ENCODE data around the gene DCC.

Gene DCC

GRCh38 chr18:52370841-52371240 lies 30.8 kb downstream of the DCC start:
- CTCF ChIA-PET, result no interaction called here
- Histone ChIP-seq H3K36me3 (ENCODE audit: control insufficient read depth in 4 of 4, insufficient read depth in 4 of 4, low read length in 3 of 4) (no peaks in the 10 kb centered on the region), H3K4me3 (ENCODE audit: control insufficient read depth in 1 of 7, extremely low read depth in 1 of 7, insufficient read depth in 4 of 7, low read depth in 2 of 7, low read length in 6 of 7) (no peak overlapping the region), H3K27ac (ENCODE audit: insufficient read depth in 1 of 2, low read depth in 1 of 2, low read length in 2 of 2, poor library complexity in 1 of 2, severe bottlenecking in 2 of 2) (no peak overlapping the region), H3K27me3 (replicated peaks in 2 of 5; ENCODE audit: control insufficient read depth in 4 of 5, insufficient read depth in 5 of 5, low read length in 4 of 5) (no peaks in the 10 kb centered on the region), H3K4me1 (ENCODE audit: control extremely low read depth in 1 of 4, control insufficient read depth in 4 of 4, insufficient read depth in 4 of 4, low read length in 3 of 4) (no peaks in the 10 kb centered on the region), H3K9me3 (ENCODE audit: control extremely low read depth in 1 of 5, control insufficient read depth in 4 of 5, insufficient read depth in 2 of 5, low read depth in 1 of 5, low read length in 4 of 5) (peaks cover 0 to 2% (median 0%) of the 10 kb centered on the region in 5 experiments)
- 100% methylated on average over 2 of the region's 2 CpGs for WGBS (ENCODE audit: insufficient coverage)
- no peak for DNase-seq
- POLR2A ChIA-PET, result no interaction called here

GRCh38 chr18:52376104-52376503 lies 36.1 kb downstream of the DCC start:
- Histone ChIP-seq H3K4me3 (ENCODE audit: control insufficient read depth in 1 of 7, extremely low read depth in 1 of 7, insufficient read depth in 4 of 7, low read depth in 2 of 7, low read length in 6 of 7) (no peak overlapping the region), H3K27ac (ENCODE audit: insufficient read depth in 1 of 2, low read depth in 1 of 2, low read length in 2 of 2, poor library complexity in 1 of 2, severe bottlenecking in 2 of 2) (no peak overlapping the region), H3K4me1 (ENCODE audit: control extremely low read depth in 1 of 4, control insufficient read depth in 4 of 4, insufficient read depth in 4 of 4, low read length in 3 of 4) (no peaks in the 10 kb centered on the region), H3K27me3 (replicated peaks in 2 of 5; ENCODE audit: control insufficient read depth in 4 of 5, insufficient read depth in 5 of 5, low read length in 4 of 5) (no peaks in the 10 kb centered on the region), H3K9me3 (ENCODE audit: control extremely low read depth in 1 of 5, control insufficient read depth in 4 of 5, insufficient read depth in 2 of 5, low read depth in 1 of 5, low read length in 4 of 5) (peaks cover 0 to 2% (median 0%) of the 10 kb centered on the region in 5 experiments), H3K36me3 (ENCODE audit: control insufficient read depth in 4 of 4, insufficient read depth in 4 of 4, low read length in 3 of 4) (no peaks in the 10 kb centered on the region)
- CTCF ChIA-PET, result no interaction called here
- DNase-seq, result no peak
- WGBS (ENCODE audit: insufficient coverage), result no CpG with 5 or more reads among the region's 1 CpG
- POLR2A ChIA-PET, result no interaction called here

- Histone ChIP-seq H3K27me3 (replicated peaks in 2 of 5; ENCODE audit: control insufficient read depth in 4 of 5, insufficient read depth in 5 of 5, low read length in 4 of 5) (no peaks in the 10 kb centered on the region), H3K4me3 (ENCODE audit: control insufficient read depth in 1 of 7, extremely low read depth in 1 of 7, insufficient read depth in 4 of 7, low read depth in 2 of 7, low read length in 6 of 7) (no peak overlapping the region), H3K27ac (ENCODE audit: insufficient read depth in 1 of 2, low read depth in 1 of 2, low read length in 2 of 2, poor library complexity in 1 of 2, severe bottlenecking in 2 of 2) (no peak overlapping the region), H3K9me3 (ENCODE audit: control extremely low read depth in 1 of 5, control insufficient read depth in 4 of 5, insufficient read depth in 2 of 5, low read depth in 1 of 5, low read length in 4 of 5) (peaks cover 0 to 2% (median 0%) of the 10 kb centered on the region in 5 experiments), H3K36me3 (ENCODE audit: control insufficient read depth in 4 of 4, insufficient read depth in 4 of 4, low read length in 3 of 4) (no peaks in the 10 kb centered on the region), H3K4me1 (ENCODE audit: control extremely low read depth in 1 of 4, control insufficient read depth in 4 of 4, insufficient read depth in 4 of 4, low read length in 3 of 4) (no peaks in the 10 kb centered on the region)
- CTCF ChIA-PET, result no interaction called here
- DNase-seq, result no peak
- POLR2A ChIA-PET, result no interaction called here
Observed at GRCh38 chr18:52377094-52377493, 37.1 kb downstream of the DCC start.

- CTCF ChIA-PET, result no interaction called here
Observed at GRCh38 chr18:52386306-52386705, 46.3 kb downstream of the DCC start.

GRCh38 chr18:52387175-52387574 lies 47.2 kb downstream of the DCC start:
- Histone ChIP-seq H3K4me1 (ENCODE audit: control extremely low read depth in 1 of 4, control insufficient read depth in 4 of 4, insufficient read depth in 4 of 4, low read length in 3 of 4) (no peaks in the 10 kb centered on the region), H3K4me3 (ENCODE audit: control insufficient read depth in 1 of 7, extremely low read depth in 1 of 7, insufficient read depth in 4 of 7, low read depth in 2 of 7, low read length in 6 of 7) (no peak overlapping the region), H3K36me3 (ENCODE audit: control insufficient read depth in 4 of 4, insufficient read depth in 4 of 4, low read length in 3 of 4) (no peaks in the 10 kb centered on the region), H3K27me3 (replicated peaks in 2 of 5; ENCODE audit: control insufficient read depth in 4 of 5, insufficient read depth in 5 of 5, low read length in 4 of 5) (no peaks in the 10 kb centered on the region), H3K9me3 (ENCODE audit: control extremely low read depth in 1 of 5, control insufficient read depth in 4 of 5, insufficient read depth in 2 of 5, low read depth in 1 of 5, low read length in 4 of 5) (no peaks in the 10 kb centered on the region), H3K27ac (ENCODE audit: insufficient read depth in 1 of 2, low read depth in 1 of 2, low read length in 2 of 2, poor library complexity in 1 of 2, severe bottlenecking in 2 of 2) (no peak overlapping the region)
- DNase-seq, result no peak
- WGBS (ENCODE audit: insufficient coverage), result 100% methylated on average over 3 of the region's 3 CpGs
- ChIA-PET CTCF (no interaction called here), POLR2A (no interaction called here)

More at GRCh38 chr18:52386306-52386705, 46.3 kb downstream of the DCC start:
- Histone ChIP-seq H3K4me1 (ENCODE audit: control extremely low read depth in 1 of 4, control insufficient read depth in 4 of 4, insufficient read depth in 4 of 4, low read length in 3 of 4) (no peaks in the 10 kb centered on the region), H3K9me3 (ENCODE audit: control extremely low read depth in 1 of 5, control insufficient read depth in 4 of 5, insufficient read depth in 2 of 5, low read depth in 1 of 5, low read length in 4 of 5) (no peaks in the 10 kb centered on the region), H3K27ac (ENCODE audit: insufficient read depth in 1 of 2, low read depth in 1 of 2, low read length in 2 of 2, poor library complexity in 1 of 2, severe bottlenecking in 2 of 2) (no peak overlapping the region), H3K36me3 (ENCODE audit: control insufficient read depth in 4 of 4, insufficient read depth in 4 of 4, low read length in 3 of 4) (no peaks in the 10 kb centered on the region), H3K27me3 (replicated peaks in 2 of 5; ENCODE audit: control insufficient read depth in 4 of 5, insufficient read depth in 5 of 5, low read length in 4 of 5) (no peaks in the 10 kb centered on the region), H3K4me3 (ENCODE audit: control insufficient read depth in 1 of 7, extremely low read depth in 1 of 7, insufficient read depth in 4 of 7, low read depth in 2 of 7, low read length in 6 of 7) (no peak overlapping the region)
- POLR2A ChIA-PET, result no interaction called here
- DNase-seq, result no peak

GRCh38 chr18:52391810-52392559 lies 52.0 kb downstream of the DCC start:
- no peak overlapping the region for H3K4me3 ChIP-seq (ENCODE audit: control insufficient read depth in 1 of 7, extremely low read depth in 1 of 7, insufficient read depth in 4 of 7, low read depth in 2 of 7, low read length in 6 of 7)
- no peaks in the 10 kb centered on the region for H3K27me3 ChIP-seq (replicated peaks in 2 of 5; ENCODE audit: control insufficient read depth in 4 of 5, insufficient read depth in 5 of 5, low read length in 4 of 5)
- 94% methylated on average over 6 of the region's 9 CpGs for WGBS (ENCODE audit: insufficient coverage)
- H3K27ac ChIP-seq (ENCODE audit: insufficient read depth in 1 of 2, low read depth in 1 of 2, low read length in 2 of 2, poor library complexity in 1 of 2, severe bottlenecking in 2 of 2), result no peak overlapping the region
- no peak for DNase-seq
- no peaks in the 10 kb centered on the region for H3K36me3 ChIP-seq (ENCODE audit: control insufficient read depth in 4 of 4, insufficient read depth in 4 of 4, low read length in 3 of 4)
- H3K4me1 ChIP-seq (ENCODE audit: control extremely low read depth in 1 of 4, control insufficient read depth in 4 of 4, insufficient read depth in 4 of 4, low read length in 3 of 4), result no peaks in the 10 kb centered on the region
- CTCF ChIA-PET, result no interaction called here
- POLR2A ChIA-PET, result no interaction called here
- no peaks in the 10 kb centered on the region for H3K9me3 ChIP-seq (ENCODE audit: control extremely low read depth in 1 of 5, control insufficient read depth in 4 of 5, insufficient read depth in 2 of 5, low read depth in 1 of 5, low read length in 4 of 5)

- no CpG with 5 or more reads among the region's 2 CpGs for WGBS (ENCODE audit: insufficient coverage)
- Histone ChIP-seq H3K36me3 (ENCODE audit: control insufficient read depth in 4 of 4, insufficient read depth in 4 of 4, low read length in 3 of 4) (no peaks in the 10 kb centered on the region), H3K9me3 (ENCODE audit: control extremely low read depth in 1 of 5, control insufficient read depth in 4 of 5, insufficient read depth in 2 of 5, low read depth in 1 of 5, low read length in 4 of 5) (no peaks in the 10 kb centered on the region), H3K27ac (ENCODE audit: insufficient read depth in 1 of 2, low read depth in 1 of 2, low read length in 2 of 2, poor library complexity in 1 of 2, severe bottlenecking in 2 of 2) (no peak overlapping the region), H3K27me3 (replicated peaks in 2 of 5; ENCODE audit: control insufficient read depth in 4 of 5, insufficient read depth in 5 of 5, low read length in 4 of 5) (no peaks in the 10 kb centered on the region), H3K4me3 (ENCODE audit: control insufficient read depth in 1 of 7, extremely low read depth in 1 of 7, insufficient read depth in 4 of 7, low read depth in 2 of 7, low read length in 6 of 7) (no peak overlapping the region), H3K4me1 (ENCODE audit: control extremely low read depth in 1 of 4, control insufficient read depth in 4 of 4, insufficient read depth in 4 of 4, low read length in 3 of 4) (no peaks in the 10 kb centered on the region)
- POLR2A ChIA-PET, result no interaction called here
- CTCF ChIA-PET, result no interaction called here
- no peak for DNase-seq
Observed at GRCh38 chr18:52394602-52395001, 54.6 kb downstream of the DCC start.

Measured in common myeloid progenitor, CD34-positive (primary cell).